Heart right ventricle (tissue), 16 donors: Measurements from ENCODE around the gene MRTFA. TPM values are rescaled to one million over a fixed set of nuclear protein-coding genes. Genes with fewer than 3 reads are reported as not detected.

ENCODE experiments used
- ATAC-seq, 8 donors: fragments of 200-7000 bp; cut with Tn5 transposase; one replicate each; pipeline ENCODE4 v1.9.1; 2020; ENCODE audit warnings: mild to moderate bottlenecking in 8 of 8, moderate library complexity in 8 of 8, moderate number of reproducible peaks in 1 of 8
- DNase-seq, 2 donors: peaks; one replicate each; pipeline ENCODE4 v3.0.0-alpha.2; 2020
- H3K27ac ChIP-seq, 10 donors: fragments of 200-600 bp; sonication (generic) in 2 of 10; one replicate each; pipeline versions ENCODE4 v1.5.0 to v1.8.0; 2020 to 2022; ENCODE audit warnings: mild to moderate bottlenecking in 3 of 10
- H3K27me3 ChIP-seq, 7 donors: fragments of 200-600 bp; one replicate each; pipeline ENCODE4 v1.8.0; 2021 to 2022; ENCODE audit warnings: mild to moderate bottlenecking in 2 of 7
- H3K36me3 ChIP-seq, 9 donors: fragments of 200-600 bp; sonication (generic) in 1 of 9; one replicate each; pipeline versions ENCODE4 v1.5.0 to v1.8.0; 2020 to 2022; ENCODE audit warnings: mild to moderate bottlenecking in 2 of 9
- H3K4me1 ChIP-seq, 9 donors: fragments of 200-600 bp; sonication (generic) in 1 of 9; one replicate each; pipeline versions ENCODE4 v1.5.0 to v1.8.0; 2020 to 2022; ENCODE audit warnings: mild to moderate bottlenecking in 4 of 9
- H3K4me3 ChIP-seq, 10 donors: fragments of 200-600 bp; sonication (generic) in 2 of 10; one replicate each; pipeline versions ENCODE4 v1.5.0 to v1.8.0; 2020 to 2022; ENCODE audit warnings: mild to moderate bottlenecking in 7 of 10, moderate library complexity in 2 of 10
- H3K9me3 ChIP-seq, 11 donors: fragments of 200-600 bp in 10 of 11; sonication (generic) in 2 of 11; one replicate each; pipeline versions ENCODE4 v1.5.0 to v1.8.0; 2013 to 2022; ENCODE audit warnings: mild to moderate bottlenecking in 2 of 11, control low read depth in 1 of 11, moderate library complexity in 1 of 11
- WGBS, 2 donors: extraction: QIAGEN DNeasy Blood & Tissue Kit; methylation state at CpG; one replicate each; pipeline ENCODE4 v1.1.7; 2013; ENCODE audit warnings: inconsistent platforms in 1 of 2; 5-methylcytosine and 5-hydroxymethylcytosine counted together
- intact Hi-C, 10 donors: fragments of 100-400 bp; cut with DNase I; formaldehyde crosslinking; loops; one replicate each; pipeline versions ENCODE4 v1.11.1 to v1.14.2; 2022
- polyA plus RNA-seq, 2 donors: library from polyadenylated mRNA; stranded (reverse); fragments of 200-250 nt; gene quantifications; one replicate each; pipeline ENCODE4 v1.2.3, GENCODE V29; 2013
- total RNA-seq, 10 donors: library from RNA; stranded (reverse); fragmentation: NEBNext Ultra II Directional in 3 of 10; extraction: Animal tissue kit (Norgen Biotek cat#: 25700) in 3 of 10; gene quantifications; one replicate each; pipeline versions ENCODE4 v1.2.1 to v1.2.4, GENCODE V29; 2021 to 2023
- TF ChIP-seq, protein P1 (sequence below), 9 donors: fragments of 200-600 bp; sonication (generic) in 2 of 9; IDR thresholded peaks; one replicate each; pipeline versions ENCODE4 v1.5.0 to v1.8.0; 2021 to 2022; ENCODE audit warnings: antibody characterized with exemption in 9 of 9, mild to moderate bottlenecking in 5 of 9, moderate library complexity in 1 of 9
- donor health status: Arrhythmogenic right ventricular cardiomyopathy.
- donor health status: ischemic (EF 13 %, LVEDD 7.1; RV severe dilation, severe dysfunction).
- donor health status: healthy with polysubstance abuse.
- donor health status: DM: no; HTN: yes; CAD: no.
- donor health status: DM: no; HTN: no; CAD: no.
- donor health status: ischemic (EF 25% LVEDD 6.9; RV normal size, moderate dysfunction).
- donor health status: ischemic (EF 25% LVEDD 5.7; RV mildly dilated, moderate dysfunction).
- donor health status: healthy.
- donor health status: DM: yes; HTN: yes; CAD: no.
- donor health status: Ischemic cardiomyopathy.
- donor health status: ischemic (EF 35%, LVEDD 5.7; RV mildly dilated, moderate dysfunction).
- donor health status: nonischemic (EF 11% LVEDD 7.7; RV severe dilation, severe dysfunction).
- donor health status: DM: yes; HTN: yes; CAD: no.
- donor health status: PGD.
- donor health status: ischemic (EF 29% LVEDD 5.4; RV normal size, mild dysfunction).
- donor health status: nonischemic (EF 23%, LVEDD 6.1; RV moderate dilation, normal function).

MRTFA gene
- total and polyA plus RNA-seq, 12 donors, result 13.2 to 30.9 (median 18.9) TPM

DNA sequence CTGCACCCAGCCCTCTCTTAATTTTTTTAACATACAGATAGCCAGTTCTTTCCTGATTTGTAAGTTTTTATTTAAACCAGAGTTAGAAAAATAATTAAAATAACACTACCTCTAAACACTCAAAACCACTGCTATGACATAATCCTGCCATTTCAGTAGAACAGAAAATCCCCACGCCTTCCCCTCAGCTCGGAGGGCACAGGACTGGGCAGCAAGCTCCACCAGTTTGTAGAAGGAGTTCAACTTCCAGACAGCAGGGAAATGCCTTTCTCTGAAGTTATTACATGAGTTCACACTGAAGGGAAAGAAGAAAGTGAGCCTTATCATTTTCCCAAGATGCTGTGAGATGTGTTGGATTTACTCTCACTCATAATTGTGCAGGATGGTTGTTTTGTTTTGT lies 114.4 kb downstream of the MRTFA start:
- Histone ChIP-seq H3K4me3 (no peak overlapping the region), H3K27me3 (no peaks in the 10 kb centered on the region), H3K4me1 (peaks cover 0 to 27% (median 0%) of the 10 kb centered on the region in 9 donors), H3K9me3 (peaks cover 0 to 7% (median 0%) of the 10 kb centered on the region in 11 donors), H3K27ac (no peak overlapping the region), H3K36me3 (peaks cover 0 to 23% (median 0%) of the 10 kb centered on the region in 9 donors)
- intact Hi-C loops, result loop anchor here in 5 of 10 donors (5.0 to 10.0 kb wide), 2 partner anchors 80 to 123 kb away; no protein-coding TSS in a partner anchor
- DNase-seq, result no peak
- TF ChIP-seq, protein P1, sequence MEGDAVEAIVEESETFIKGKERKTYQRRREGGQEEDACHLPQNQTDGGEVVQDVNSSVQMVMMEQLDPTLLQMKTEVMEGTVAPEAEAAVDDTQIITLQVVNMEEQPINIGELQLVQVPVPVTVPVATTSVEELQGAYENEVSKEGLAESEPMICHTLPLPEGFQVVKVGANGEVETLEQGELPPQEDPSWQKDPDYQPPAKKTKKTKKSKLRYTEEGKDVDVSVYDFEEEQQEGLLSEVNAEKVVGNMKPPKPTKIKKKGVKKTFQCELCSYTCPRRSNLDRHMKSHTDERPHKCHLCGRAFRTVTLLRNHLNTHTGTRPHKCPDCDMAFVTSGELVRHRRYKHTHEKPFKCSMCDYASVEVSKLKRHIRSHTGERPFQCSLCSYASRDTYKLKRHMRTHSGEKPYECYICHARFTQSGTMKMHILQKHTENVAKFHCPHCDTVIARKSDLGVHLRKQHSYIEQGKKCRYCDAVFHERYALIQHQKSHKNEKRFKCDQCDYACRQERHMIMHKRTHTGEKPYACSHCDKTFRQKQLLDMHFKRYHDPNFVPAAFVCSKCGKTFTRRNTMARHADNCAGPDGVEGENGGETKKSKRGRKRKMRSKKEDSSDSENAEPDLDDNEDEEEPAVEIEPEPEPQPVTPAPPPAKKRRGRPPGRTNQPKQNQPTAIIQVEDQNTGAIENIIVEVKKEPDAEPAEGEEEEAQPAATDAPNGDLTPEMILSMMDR (IDR thresholded peaks at IDR 0.05), result no peak
- ATAC-seq, result no peak
- WGBS, 2 donors, result 95 to 97% methylated on average over 2 of the region's 2 CpGs

GRCh38 chr22:40521046-40521445 lies 115.5 kb downstream of the MRTFA start:
- DNase-seq, result no peak
- H3K27ac ChIP-seq, result no peak overlapping the region
- peaks cover 0 to 27% (median 0%) of the 10 kb centered on the region in 9 donors for H3K4me1 ChIP-seq
- intact Hi-C loops, result loop anchor here in 5 of 10 donors (5.0 to 10.0 kb wide), 2 partner anchors 79 to 124 kb away; no protein-coding TSS in a partner anchor
- H3K9me3 ChIP-seq, result peaks cover 0 to 7% (median 0%) of the 10 kb centered on the region in 11 donors
- H3K4me3 ChIP-seq, result no peak overlapping the region
- TF ChIP-seq, protein P1 (IDR thresholded peaks at IDR 0.05), result no peak
- H3K27me3 ChIP-seq, result no peaks in the 10 kb centered on the region
- peaks cover 0 to 28% (median 0%) of the 10 kb centered on the region in 9 donors for H3K36me3 ChIP-seq
- 72 to 73% methylated on average over 1 of the region's 1 CpG for WGBS, 2 donors
- ATAC-seq, result no peak

GRCh38 chr22:40520562-40520961 lies 116.0 kb downstream of the MRTFA start:
- peaks cover 0 to 28% (median 0%) of the 10 kb centered on the region in 9 donors for H3K36me3 ChIP-seq
- intact Hi-C loops, result loop anchor here in 5 of 10 donors (5.0 to 10.0 kb wide), 2 partner anchors 78 to 124 kb away; no protein-coding TSS in a partner anchor
- H3K9me3 ChIP-seq, result peaks cover 0 to 7% (median 0%) of the 10 kb centered on the region in 11 donors
- no peak overlapping the region for H3K4me3 ChIP-seq
- TF ChIP-seq, protein P1 (IDR thresholded peaks at IDR 0.05), result no peak
- no peak overlapping the region for H3K27ac ChIP-seq
- 98 to 99% methylated on average over 2 of the region's 2 CpGs for WGBS, 2 donors
- DNase-seq (no peak), ATAC-seq (no peak)
- H3K4me1 ChIP-seq, result peaks cover 0 to 27% (median 0%) of the 10 kb centered on the region in 9 donors
- no peaks in the 10 kb centered on the region for H3K27me3 ChIP-seq

- peaks cover 0 to 7% (median 0%) of the 10 kb centered on the region in 11 donors for H3K9me3 ChIP-seq
- TF ChIP-seq, protein P1 (IDR thresholded peaks at IDR 0.05), result no peak
- WGBS, 2 donors, result 92% methylated on average over 3 of the region's 3 CpGs
- ATAC-seq, result no peak
- no peak for DNase-seq
- peaks cover 0 to 28% (median 0%) of the 10 kb centered on the region in 9 donors for H3K36me3 ChIP-seq
- no peak overlapping the region for H3K4me3 ChIP-seq
- H3K27ac ChIP-seq, result peak overlapping the region in 1 of 10 donors; percentile 74
- H3K27me3 ChIP-seq, result no peaks in the 10 kb centered on the region
- intact Hi-C loops, result loop anchor here in 6 of 10 donors (5.0 to 10.0 kb wide), 4 partner anchors 75 to 125 kb away; no protein-coding TSS in a partner anchor
- peaks cover 0 to 26% (median 0%) of the 10 kb centered on the region in 9 donors for H3K4me1 ChIP-seq
These were observed 116.6 kb downstream of the MRTFA start for GRCh38 chr22:40519948-40520331.
